Measurements from ENCODE around the gene IL1RAPL1. TPM values are rescaled to one million over a fixed set of nuclear protein-coding genes. Genes with fewer than 3 reads are reported as not detected.
"Not testable (repeated sequence)": the region's sequence is repeated elsewhere in the genome, so short reads cannot be mapped to it uniquely, and the experiment has no call there.

IL1RAPL1 gene
- total RNA-seq, 1 donor from 2014 or later = 0.24 TPM

- no peak for DNase-seq (ENCODE audit: low spot score)
Observed at GRCh38 chrX:29110041-29110440, 522.8 kb downstream of the IL1RAPL1 start.

DNA sequence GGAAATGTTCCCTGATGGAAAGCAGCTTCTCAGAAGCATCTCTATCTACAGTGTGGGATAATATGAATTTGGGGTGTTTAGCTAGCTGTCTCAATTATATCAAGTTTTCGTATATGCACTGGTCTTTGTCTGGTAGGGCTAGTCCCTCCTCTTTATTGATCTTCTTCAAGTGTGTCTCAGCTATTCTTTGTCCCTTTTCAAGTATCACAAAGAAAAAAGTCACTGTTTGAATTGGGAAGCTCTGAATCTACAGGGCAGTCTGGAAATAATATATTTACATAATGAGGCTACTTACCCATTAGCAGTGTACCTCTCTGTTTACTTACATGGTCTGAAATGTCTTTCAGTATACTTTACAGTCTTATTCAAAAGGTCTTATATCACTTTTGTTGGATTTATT is 526.0 kb downstream of the IL1RAPL1 start:
- no peak for DNase-seq (ENCODE audit: low spot score)

DNA sequence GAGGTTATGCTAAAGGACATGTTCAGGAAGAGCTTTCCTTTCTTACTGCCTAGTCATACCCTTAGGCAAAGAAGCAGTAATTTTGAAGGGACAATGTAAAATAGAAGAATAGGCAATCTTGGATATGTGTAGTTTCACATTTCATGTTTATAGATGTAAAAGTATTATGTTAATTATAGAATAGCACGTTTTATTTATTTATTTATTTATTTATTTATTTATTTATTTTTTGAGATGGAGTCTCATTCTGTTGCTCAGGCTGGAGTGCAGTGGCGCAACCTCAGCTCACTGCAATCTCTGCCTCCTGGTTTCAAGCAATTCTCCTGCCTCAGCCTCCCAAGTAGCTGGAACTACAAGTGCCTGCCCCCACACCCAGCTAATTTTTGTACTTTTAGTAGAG is 535.6 kb downstream of the IL1RAPL1 start:
- not testable (repeated sequence) for DNase-seq (ENCODE audit: low spot score)

DNA sequence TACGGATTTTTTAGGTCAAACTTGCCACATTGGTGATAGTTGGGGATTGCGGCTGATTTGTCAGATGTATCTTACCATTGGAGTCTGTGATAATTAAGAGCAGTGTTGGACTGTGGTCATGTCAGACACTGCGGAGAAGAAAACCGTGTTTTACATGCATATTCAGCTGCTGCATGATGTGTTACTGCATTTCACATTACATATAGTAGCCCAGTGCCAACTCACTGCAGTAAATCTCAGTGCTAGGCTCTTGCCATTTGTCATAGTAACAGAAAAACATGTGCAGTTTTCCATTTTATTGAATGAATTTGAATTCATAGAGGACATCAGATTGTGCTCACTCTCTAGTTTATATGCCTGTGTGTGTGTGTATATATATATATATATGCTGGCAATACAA is 543.7 kb downstream of the IL1RAPL1 start:
- no peak for DNase-seq (ENCODE audit: low spot score)

- DNase-seq (ENCODE audit: low spot score) = no peak
Observed at GRCh38 chrX:29136904-29137303, 549.7 kb downstream of the IL1RAPL1 start.

GRCh38 chrX:29138003-29138402 is 550.8 kb downstream of the IL1RAPL1 start:
- no peak for DNase-seq (ENCODE audit: low spot score)

DNA sequence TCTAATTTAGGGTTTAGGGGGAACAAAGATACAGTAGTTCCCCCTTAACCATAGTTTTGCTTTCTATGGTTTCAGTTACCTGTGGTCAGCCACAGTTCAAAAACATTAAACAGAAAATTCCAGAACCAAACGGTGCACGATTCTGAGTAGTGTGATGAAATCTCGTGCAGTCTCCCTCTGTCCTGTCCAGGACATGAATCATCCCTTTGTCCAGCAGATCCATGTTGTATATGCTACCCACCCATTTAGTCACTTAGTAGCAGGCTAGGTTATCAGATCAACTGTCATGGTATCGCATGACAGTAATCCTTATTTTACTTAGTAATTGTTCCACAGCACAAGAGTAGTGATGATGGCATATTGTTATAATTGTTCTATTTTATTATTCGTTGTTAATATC is 556.1 kb downstream of the IL1RAPL1 start:
- DNase-seq (ENCODE audit: low spot score) = no peak

GRCh38 chrX:29143756-29144155 is 556.5 kb downstream of the IL1RAPL1 start:
- DNase-seq (ENCODE audit: low spot score) = no peak

DNA sequence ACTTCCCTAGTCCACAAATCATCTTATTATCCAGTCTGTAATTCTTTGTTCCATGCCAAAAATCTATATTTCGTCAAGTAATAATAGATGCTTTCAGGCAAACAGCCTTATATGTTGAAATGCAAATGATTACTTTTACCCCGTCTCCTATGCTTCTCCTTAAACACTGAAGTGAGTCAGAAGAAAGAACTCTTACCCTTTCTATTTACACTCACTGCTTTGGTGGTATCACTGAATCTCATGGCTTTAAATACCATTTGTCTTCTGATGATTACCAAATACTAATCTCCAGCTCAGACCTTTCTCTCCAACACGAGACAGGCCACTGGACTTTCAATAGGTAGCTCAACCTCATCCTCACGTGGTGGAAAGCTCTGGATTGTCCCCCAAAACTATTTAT is 558.1 kb downstream of the IL1RAPL1 start:
- no peak for DNase-seq (ENCODE audit: low spot score)

- DNase-seq (ENCODE audit: low spot score) = no peak
Observed at GRCh38 chrX:29148511-29148910, 561.3 kb downstream of the IL1RAPL1 start.

GRCh38 chrX:29155286-29155685 is 568.0 kb downstream of the IL1RAPL1 start:
- no peak for DNase-seq (ENCODE audit: low spot score)

DNA sequence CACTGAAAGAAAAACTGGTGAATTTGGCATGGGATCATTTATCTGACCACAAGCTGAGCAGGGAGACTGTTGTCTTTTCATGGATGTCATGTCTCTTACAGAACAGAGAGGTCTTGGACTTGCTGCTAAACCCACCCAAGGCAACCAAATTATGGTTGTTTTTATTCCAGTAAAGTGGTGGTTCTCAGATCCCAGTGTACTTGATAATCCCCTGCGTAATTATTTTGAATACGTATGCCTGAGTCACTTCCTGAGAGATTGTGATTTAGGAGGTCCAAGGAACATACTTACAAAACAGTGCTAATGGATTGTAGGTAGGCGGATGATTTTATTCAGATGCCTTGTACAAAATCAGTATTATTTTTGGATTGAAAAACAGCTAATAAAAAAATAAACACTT is 585.6 kb downstream of the IL1RAPL1 start:
- DNase-seq (ENCODE audit: low spot score) = no peak

- no peak for DNase-seq (ENCODE audit: low spot score)
Observed at GRCh38 chrX:29187264-29187663, 600.0 kb downstream of the IL1RAPL1 start.

GRCh38 chrX:29196501-29196900 is 609.3 kb downstream of the IL1RAPL1 start:
- no peak for DNase-seq (ENCODE audit: low spot score)

DNA sequence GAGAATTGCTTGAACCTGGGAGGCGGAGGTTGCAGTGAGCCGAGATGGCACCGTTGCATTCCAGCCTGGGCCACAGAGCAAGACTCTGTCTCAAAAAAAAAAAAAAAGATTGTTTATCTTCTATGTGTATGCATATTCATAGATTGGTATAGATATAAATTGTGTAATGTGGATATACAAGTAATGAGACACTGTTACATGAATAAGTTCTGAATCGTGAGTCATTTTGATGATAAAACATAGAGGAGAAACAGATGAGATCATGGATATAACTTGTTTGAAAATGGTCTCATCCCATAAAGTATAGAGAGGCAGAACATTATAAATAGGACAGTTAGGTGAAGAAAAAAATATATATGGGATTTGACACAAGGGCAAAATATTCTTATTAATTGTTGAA is 628.0 kb downstream of the IL1RAPL1 start:
- DNase-seq (ENCODE audit: low spot score) = no peak

- no peak for DNase-seq (ENCODE audit: low spot score)
Observed at GRCh38 chrX:29225670-29226069, 638.4 kb downstream of the IL1RAPL1 start.

- DNase-seq (ENCODE audit: low spot score) = no peak
Observed at GRCh38 chrX:29229802-29230201, 642.6 kb downstream of the IL1RAPL1 start.

DNA sequence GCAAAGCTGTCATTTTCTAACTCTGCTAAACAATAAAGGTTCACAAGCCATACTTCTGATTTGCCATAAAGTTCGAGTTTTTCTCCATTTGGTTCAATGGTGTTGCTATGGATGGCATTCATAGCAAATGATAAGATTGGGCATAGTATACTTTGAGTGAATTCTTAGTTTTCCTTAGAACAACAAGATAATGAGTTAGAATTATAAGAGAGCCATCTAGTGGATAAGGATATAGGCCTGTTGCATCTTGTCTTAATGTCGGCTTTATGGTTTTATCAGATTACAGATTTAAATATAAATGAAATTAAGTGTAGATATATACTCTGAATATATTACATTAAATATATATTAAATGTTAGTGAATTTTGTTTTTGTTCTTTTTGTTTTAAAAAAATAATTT is 644.6 kb downstream of the IL1RAPL1 start:
- DNase-seq (ENCODE audit: low spot score) = no peak

GRCh38 chrX:29233592-29234183 is 646.4 kb downstream of the IL1RAPL1 start:
- DNase-seq (ENCODE audit: low spot score) = no peak

GRCh38 chrX:29237972-29238371 is 650.7 kb downstream of the IL1RAPL1 start:
- no peak for DNase-seq (ENCODE audit: low spot score)

- DNase-seq (ENCODE audit: low spot score) = no peak
Observed at GRCh38 chrX:29241809-29242208, 654.6 kb downstream of the IL1RAPL1 start.

DNA sequence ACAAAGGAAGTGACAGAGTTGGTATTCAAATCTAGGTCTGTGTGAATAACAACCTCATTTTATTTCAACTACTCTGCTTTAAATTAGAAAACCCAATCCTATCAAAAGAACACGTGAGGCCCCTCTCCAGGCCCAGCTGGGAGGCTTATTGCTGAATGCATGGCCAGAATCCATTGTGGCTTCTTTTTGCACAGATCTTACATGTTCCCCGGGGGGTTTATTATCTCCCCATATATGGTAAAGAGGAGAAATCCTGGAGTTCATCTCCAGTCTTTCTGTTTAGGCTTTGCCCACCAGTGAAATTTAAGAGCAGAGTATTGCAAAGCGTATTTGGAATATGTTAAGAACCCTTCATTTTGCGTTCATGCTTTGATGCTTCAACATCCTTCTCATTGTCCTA is 655.6 kb downstream of the IL1RAPL1 start:
- DNase-seq (ENCODE audit: low spot score) = no peak

- DNase-seq (ENCODE audit: low spot score) = no peak
Observed at GRCh38 chrX:29243942-29244341, 656.7 kb downstream of the IL1RAPL1 start.

GRCh38 chrX:29254515-29254914 is 667.3 kb downstream of the IL1RAPL1 start:
- DNase-seq (ENCODE audit: low spot score) = no peak

Measured in umbilical cord (tissue), 2 donors.